IPS-18c (cell line): ENCODE data around the gene PSMC3IP.
"Not testable (repeated sequence)": the region's sequence is repeated elsewhere in the genome, so short reads cannot be mapped to it uniquely, and the experiment has no call there.

Source experiments
- H3K4me3 ChIP-seq: 2 replicates; pipeline ENCODE4 v1.7.0; 2013; ENCODE audit warnings: low read depth, mild to moderate bottlenecking, low read length, moderate library complexity; ENCODE audit not compliant: insufficient read depth
- H3K9me3 ChIP-seq: one replicate; pipeline ENCODE4 v1.6.1; 2013; ENCODE audit warnings: mild to moderate bottlenecking, low read length, moderate library complexity; ENCODE audit not compliant: control insufficient read depth, insufficient read depth

PSMC3IP gene

GRCh38 chr17:42577532-42578281, at the start of gene PSMC3IP:
TSS of gene PSMC3IP (minus strand) at chr17:42577729. CDS start at chr17:42577686, 43 bp downstream.
- H3K9me3 ChIP-seq: no peaks in the 10 kb centered on the region
- peak within 1 kb of the TSS; percentile 98 for H3K4me3 ChIP-seq

DNA sequence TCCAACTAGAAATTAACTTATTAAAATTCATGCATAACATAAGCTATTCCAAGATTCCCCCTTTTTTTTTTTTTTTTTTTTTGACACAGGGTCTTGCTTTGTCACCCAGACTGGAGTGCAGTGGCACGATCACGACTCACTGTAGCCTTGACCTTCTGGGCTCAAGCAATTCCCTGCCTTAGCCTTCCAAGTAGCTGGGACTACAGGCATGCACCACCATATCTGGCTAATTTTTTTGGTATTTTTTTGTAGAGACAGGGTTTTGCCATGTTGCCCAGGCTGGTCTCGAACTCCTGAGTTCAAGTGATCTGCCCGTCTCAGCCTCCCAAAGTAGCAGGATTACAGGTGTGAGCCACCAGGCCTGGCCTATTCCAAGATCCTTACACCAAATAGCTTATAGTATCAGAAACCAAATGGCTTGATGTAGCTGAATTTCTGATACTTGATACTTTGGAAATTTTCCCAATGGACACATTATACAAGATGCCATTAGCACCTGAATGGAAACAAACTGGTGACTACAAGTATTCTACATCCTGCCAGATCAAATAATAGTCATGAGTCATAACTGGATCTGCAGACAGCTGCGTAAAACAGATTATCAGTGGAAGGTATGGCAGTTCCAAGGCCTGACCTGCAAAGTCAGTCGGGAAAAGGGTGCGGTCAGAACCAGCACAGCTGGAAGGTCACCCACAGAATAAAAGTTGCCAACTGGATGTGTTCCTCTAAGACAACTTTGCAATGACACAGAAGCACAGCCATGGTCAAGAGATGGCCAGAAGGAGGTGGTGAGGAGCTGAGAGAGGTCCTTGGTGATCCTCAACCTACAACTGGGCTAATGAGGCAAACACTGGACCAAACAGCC, 46.4 kb upstream of the PSMC3IP start:
- no peak overlapping the region for H3K4me3 ChIP-seq
- no peaks in the 10 kb centered on the region for H3K9me3 ChIP-seq

DNA sequence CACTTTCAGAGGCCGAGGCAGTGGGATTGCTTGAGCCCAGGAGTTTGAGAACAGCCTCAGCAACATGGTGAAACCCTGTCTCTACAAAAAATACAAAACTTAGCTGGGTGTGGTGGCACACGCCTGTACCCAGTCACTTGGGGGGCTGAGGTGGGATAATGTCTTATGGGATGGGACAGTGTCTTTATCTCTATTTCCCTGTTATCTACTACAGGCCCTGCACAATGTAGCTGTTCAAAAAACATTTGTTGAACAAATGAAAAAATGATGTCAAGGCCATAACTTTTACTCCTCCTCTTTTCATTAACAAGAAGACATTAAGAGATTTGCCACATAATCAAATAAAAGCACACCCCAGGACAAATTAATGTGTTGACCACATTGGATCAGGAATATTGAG, 45.7 kb upstream of the PSMC3IP start:
- no peak overlapping the region for H3K4me3 ChIP-seq
- no peaks in the 10 kb centered on the region for H3K9me3 ChIP-seq

DNA sequence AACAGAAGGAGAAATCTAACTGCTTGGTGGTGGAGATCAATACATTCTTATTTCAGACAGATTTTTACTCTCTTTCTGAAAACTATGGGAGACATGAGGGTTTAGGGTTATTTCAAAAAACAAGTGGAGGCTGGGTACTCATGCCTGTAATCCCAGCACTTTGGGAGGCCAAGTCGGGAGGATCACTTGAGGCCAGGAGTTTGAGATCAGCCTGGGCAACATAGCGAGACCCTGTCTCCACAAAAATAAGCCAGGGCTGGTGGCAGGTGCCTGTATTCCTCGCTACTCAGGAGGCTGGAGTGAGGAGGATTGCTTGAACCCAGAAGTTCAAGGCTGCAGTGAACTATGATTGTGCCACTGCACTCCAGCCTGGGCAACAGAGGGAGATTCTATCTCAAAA, 44.5 kb upstream of the PSMC3IP start:
- H3K4me3 ChIP-seq, H3K9me3 ChIP-seq: not testable (repeated sequence)

DNA sequence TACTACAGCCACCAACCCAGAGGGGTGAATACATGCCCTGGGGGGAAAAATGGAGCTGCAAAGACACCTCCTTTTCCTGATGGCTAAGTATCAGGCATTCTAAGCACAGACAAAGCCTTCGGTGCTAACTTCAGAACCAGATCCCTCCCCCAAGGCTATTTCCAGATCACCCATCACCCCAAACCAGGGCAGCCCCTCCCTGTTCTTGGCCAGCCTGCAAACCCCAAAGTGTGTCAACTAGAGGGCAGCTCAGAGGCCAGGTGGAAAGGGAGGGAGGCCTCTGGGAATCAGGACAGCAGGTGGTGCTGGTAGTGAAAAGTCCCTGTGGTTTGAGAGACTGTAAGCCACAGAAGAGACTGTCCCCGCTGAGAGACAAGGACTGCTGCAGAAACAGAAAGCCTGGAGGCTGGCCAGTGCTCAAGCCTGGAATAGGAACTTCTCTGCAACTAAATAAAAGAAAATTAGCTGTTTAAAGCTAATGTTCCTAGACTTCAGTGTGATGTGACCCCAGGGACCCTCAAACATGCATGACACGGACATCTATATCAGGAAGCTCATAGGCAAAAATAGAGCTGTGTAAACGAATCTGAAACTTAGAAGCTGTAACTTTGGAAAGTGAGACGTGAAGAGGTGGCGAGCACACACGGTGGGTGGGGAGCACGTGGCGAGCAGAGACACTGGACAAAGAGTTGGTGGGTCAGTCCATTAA, 41.1 kb upstream of the PSMC3IP start:
- Histone ChIP-seq H3K4me3 (no peak overlapping the region), H3K9me3 (no peaks in the 10 kb centered on the region)

GRCh38 chr17:42617956-42618431, 40.5 kb upstream of the PSMC3IP start:
- no peak overlapping the region for H3K4me3 ChIP-seq

GRCh38 chr17:42613699-42614295, 36.3 kb upstream of the PSMC3IP start:
- H3K4me3 ChIP-seq: no peak overlapping the region
- H3K9me3 ChIP-seq: no peaks in the 10 kb centered on the region

More at GRCh38 chr17:42617956-42618431, 40.5 kb upstream of the PSMC3IP start:
- no peaks in the 10 kb centered on the region for H3K9me3 ChIP-seq

DNA sequence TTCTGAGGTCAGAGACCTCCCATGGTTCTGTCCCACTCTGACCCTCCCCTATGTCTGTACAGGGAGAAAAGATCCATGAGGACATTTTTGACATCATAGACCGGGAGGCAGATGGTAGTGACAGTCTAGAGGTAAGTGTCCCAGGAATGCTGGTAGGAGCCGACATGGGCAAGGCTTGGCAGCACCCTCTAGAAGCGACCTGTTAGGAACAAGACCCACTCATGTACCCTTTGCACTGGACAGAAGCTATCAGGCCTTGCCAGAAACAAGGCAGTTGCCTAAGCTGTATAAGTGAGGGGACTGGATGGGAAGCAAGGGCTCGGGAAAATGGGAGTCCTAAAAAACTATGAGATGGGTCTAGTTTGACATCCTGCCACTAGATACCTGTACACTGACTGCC, 34.5 kb upstream of the PSMC3IP start:
- Histone ChIP-seq H3K9me3 (no peaks in the 10 kb centered on the region), H3K4me3 (no peak overlapping the region)

GRCh38 chr17:42609814-42610801, 32.6 kb upstream of the PSMC3IP start:
- H3K4me3 ChIP-seq: peak overlapping the region; percentile 94
- H3K9me3 ChIP-seq: not testable (repeated sequence)

DNA sequence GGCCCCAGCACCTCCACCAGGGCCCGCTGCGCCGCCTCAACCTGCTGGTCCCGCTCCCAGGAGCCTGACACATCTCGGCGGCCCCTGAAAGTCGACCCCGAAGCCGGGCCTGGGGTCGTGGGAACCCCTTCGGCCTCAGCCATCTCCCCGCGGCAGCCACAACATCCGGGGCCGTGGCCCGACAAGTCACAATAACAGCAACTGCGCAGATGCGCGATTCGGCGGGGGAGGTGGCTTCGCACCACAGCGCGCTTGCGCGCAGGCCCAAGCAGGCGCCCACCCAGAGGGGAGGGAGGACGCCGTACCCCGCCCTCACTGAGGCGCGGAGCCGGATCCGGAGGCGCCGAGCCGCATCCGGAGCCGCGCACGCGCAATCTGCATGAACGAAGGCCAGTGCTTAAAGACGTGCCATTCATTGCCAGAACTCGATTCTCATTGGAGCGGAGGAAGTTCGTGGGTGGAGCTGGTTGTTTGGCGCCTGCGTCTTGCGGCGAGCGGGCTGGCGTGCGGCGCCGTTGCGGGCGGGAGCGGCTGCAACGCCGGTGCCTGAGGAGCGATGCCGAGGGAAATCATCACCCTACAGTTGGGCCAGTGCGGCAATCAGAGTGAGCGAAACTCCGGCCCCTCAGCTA, 31.8 kb upstream of the PSMC3IP start, which contains the start of the genes RETREG3 and TUBG1:
RETREG3 (minus strand) TSS at position 193 of the 632 bp plus-strand sequence; CDS start at position 143, 50 bp downstream.
TUBG1 (plus strand) TSS at position 502 of the 632 bp plus-strand sequence; CDS start at position 557, 55 bp downstream.
- Histone ChIP-seq H3K4me3 (peak within 1 kb of the TSS; percentile 98), H3K9me3 (no peaks in the 10 kb centered on the region)

DNA sequence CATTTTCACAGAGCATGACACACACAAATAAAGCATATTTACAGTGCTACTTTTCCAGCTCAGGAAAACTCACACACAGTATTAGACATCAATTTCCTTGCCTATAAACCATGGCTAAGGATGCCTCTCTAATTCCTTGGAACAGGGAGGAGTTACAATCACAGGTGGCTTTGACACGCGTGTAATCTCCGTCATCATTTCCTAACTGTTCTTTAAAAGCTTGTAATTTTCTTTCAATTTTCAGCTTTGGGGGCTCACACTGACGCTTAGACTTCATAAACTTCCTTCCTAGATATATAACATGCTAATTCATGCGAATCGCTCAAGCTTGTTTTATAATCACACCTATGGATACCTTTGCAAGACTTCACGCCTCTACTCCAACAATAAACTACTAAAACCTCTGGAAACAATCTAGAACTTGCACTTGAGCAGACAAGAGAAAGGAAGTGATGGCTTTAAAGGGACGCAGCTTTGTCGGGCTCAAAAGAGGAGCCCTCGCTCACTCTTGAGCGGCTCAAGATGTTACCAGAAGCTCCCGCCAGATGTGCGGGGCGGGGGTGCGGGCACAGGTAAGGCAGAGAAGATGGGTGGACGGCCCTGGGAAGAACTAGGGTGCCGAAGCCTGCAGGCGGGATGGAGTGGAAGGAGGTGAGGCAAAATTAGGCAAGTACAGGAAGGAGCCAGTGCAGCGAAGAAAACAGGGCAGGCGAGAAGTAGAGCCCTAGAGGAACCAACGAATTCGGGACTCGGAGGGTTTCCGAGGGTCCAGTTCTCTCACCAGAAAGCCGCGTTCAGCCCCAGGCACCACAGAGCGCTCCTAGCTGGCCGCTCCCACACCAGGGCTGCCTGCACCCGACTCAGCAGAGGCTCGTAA, 31.0 kb upstream of the PSMC3IP start:
- peak overlapping the region; percentile 98 for H3K4me3 ChIP-seq
- H3K9me3 ChIP-seq: no peaks in the 10 kb centered on the region

DNA sequence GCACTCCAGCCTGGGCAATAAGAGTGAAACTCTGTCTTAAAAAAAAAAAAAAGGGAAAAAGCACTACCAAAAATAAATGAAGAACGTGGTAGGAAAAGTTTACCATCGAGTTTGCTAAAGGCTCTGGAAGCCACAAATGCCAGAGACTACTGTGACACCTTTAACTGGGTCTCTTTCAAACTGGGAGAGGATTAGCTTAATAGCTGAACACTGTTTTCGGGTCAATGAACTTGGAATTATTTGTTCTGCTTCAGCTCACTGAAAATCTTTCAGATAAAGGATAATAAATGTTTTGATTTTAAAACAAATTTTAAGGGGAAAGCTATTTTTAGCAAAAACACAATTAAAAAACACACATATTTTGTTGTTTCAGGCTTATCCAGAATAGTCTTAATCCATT, 30.2 kb upstream of the PSMC3IP start:
- no peaks in the 10 kb centered on the region for H3K9me3 ChIP-seq
- peak overlapping the region; percentile 98; the same call in 1 of the 2 replicates for H3K4me3 ChIP-seq

- Histone ChIP-seq H3K4me3 (no peak overlapping the region), H3K9me3 (no peaks in the 10 kb centered on the region)
Measured at GRCh38 chr17:42603318-42603717, 25.8 kb upstream of the PSMC3IP start.

GRCh38 chr17:42598905-42599304, 21.4 kb upstream of the PSMC3IP start:
- Histone ChIP-seq H3K4me3 (no peak overlapping the region), H3K9me3 (no peaks in the 10 kb centered on the region)

- Histone ChIP-seq H3K4me3 (no peak overlapping the region), H3K9me3 (no peaks in the 10 kb centered on the region)
Measured at GRCh38 chr17:42596386-42596785, 18.9 kb upstream of the PSMC3IP start.
